SK-N-SH treated with all-trans-retinoic acid at 6 μM for 48 hours (cell line): ENCODE results near the gene RTL1.

ENCODE experiments used
- ATAC-seq: fragments of 200-7000 bp; cut with Tn5 transposase; 3 replicates; pipeline ENCODE4 v1.9.1; 2020; ENCODE audit warnings: mild to moderate bottlenecking, moderate library complexity
- BACH2 ChIP-seq: fragments of 250-450 bp; sonication (Bioruptor Pico); IDR thresholded peaks from 2 replicates; pipeline ENCODE4 v1.9.0; 2021; ENCODE audit warnings: mild to moderate bottlenecking, borderline replicate concordance
- CSDC2 ChIP-seq: fragments of 250-450 bp; sonication (Bioruptor Pico); IDR thresholded peaks from 2 replicates; pipeline ENCODE4 v1.5.0; 2020; ENCODE audit warnings: mild to moderate bottlenecking, moderate library complexity
- ESRRG ChIP-seq: fragments of 250-450 bp; sonication (Bioruptor Pico); IDR thresholded peaks from 2 replicates; pipeline ENCODE4 v1.6.1; 2021; ENCODE audit warnings: mild to moderate bottlenecking
- ISL1 ChIP-seq: fragments of 250-450 bp; sonication (Bioruptor Pico); IDR thresholded peaks from 2 replicates; pipeline ENCODE4 v2.1.2; 2022; ENCODE audit warnings: mild to moderate bottlenecking, moderate library complexity
- OSR1 ChIP-seq: fragments of 250-450 bp; sonication (Bioruptor Pico); IDR thresholded peaks from 2 replicates; pipeline ENCODE4 v1.8.0; 2022; ENCODE audit warnings: moderate library complexity, mild to moderate bottlenecking, inconsistent platforms
- PPARA ChIP-seq: fragments of 250-450 bp; sonication (Bioruptor Pico); IDR thresholded peaks from 2 replicates; pipeline ENCODE4 v1.5.0; 2020; ENCODE audit warnings: mild to moderate bottlenecking, borderline replicate concordance
- RARB ChIP-seq: fragments of 250-450 bp; sonication (Bioruptor Pico); IDR thresholded peaks from 2 replicates; pipeline ENCODE4 v1.8.0; 2021; ENCODE audit warnings: mild to moderate bottlenecking, moderate library complexity
- SNAI2 ChIP-seq: fragments of 250-450 bp; sonication (Bioruptor Pico); IDR thresholded peaks from 2 replicates; pipeline ENCODE4 v1.5.0; 2020; ENCODE audit warnings: mild to moderate bottlenecking, moderate library complexity
- TCF4 ChIP-seq: fragments of 250-450 bp; sonication (Bioruptor Pico); IDR thresholded peaks from 2 replicates; pipeline ENCODE4 v1.8.0; 2021; ENCODE audit warnings: mild to moderate bottlenecking, moderate library complexity, borderline replicate concordance
- TOX ChIP-seq: fragments of 250-450 bp; sonication (Bioruptor Pico); IDR thresholded peaks from 2 replicates; pipeline ENCODE4 v1.8.0; 2021; ENCODE audit warnings: mild to moderate bottlenecking, moderate library complexity, borderline replicate concordance
- ZC3H10 ChIP-seq: fragments of 250-450 bp; sonication (Bioruptor Pico); IDR thresholded peaks from 2 replicates; pipeline ENCODE4 v1.5.1; 2021; ENCODE audit warnings: mild to moderate bottlenecking, moderate library complexity
- ZNF565 ChIP-seq: fragments of 450-650 bp; formaldehyde crosslinking; conservative IDR thresholded peaks from 2 replicates; pipeline ENCODE4 v1.5.0; 2020; ENCODE audit warnings: low read depth, mild to moderate bottlenecking, moderate library complexity
- ZNF70 ChIP-seq: fragments of 450-650 bp; formaldehyde crosslinking; IDR thresholded peaks from 2 replicates; pipeline ENCODE4 v1.5.0; 2020; ENCODE audit warnings: mild to moderate bottlenecking, moderate library complexity
- ZNF8 ChIP-seq: fragments of 450-650 bp; formaldehyde crosslinking; IDR thresholded peaks from 2 replicates; pipeline ENCODE4 v1.5.0; 2020; ENCODE audit warnings: mild to moderate bottlenecking, moderate library complexity
- TF ChIP-seq, protein P1 (sequence below): fragments of 250-450 bp; sonication (Bioruptor Pico); IDR thresholded peaks from 2 replicates; pipeline ENCODE4 v1.5.0; 2020; ENCODE audit warnings: mild to moderate bottlenecking, moderate library complexity
- TF ChIP-seq, protein P2 (sequence below): fragments of 250-450 bp; sonication (Bioruptor Pico); IDR thresholded peaks from 2 replicates; pipeline ENCODE4 v1.5.1; 2021; ENCODE audit warnings: mild to moderate bottlenecking, moderate library complexity
- TF ChIP-seq, protein P3 (sequence below): fragments of 250-450 bp; sonication (Bioruptor Pico); IDR thresholded peaks from 2 replicates; pipeline ENCODE4 v1.5.1; 2020; ENCODE audit warnings: low read depth, mild to moderate bottlenecking, moderate library complexity
- TF ChIP-seq, protein P4 (sequence below): fragments of 250-450 bp; sonication (Bioruptor Pico); IDR thresholded peaks from 2 replicates; pipeline ENCODE4 v1.8.0; 2021; ENCODE audit warnings: low read depth, mild to moderate bottlenecking, moderate library complexity, borderline replicate concordance
- TF ChIP-seq, protein P5 (sequence below): fragments of 250-450 bp; sonication (Bioruptor Pico); IDR thresholded peaks from 2 replicates; pipeline ENCODE4 v1.8.0; 2020; ENCODE audit warnings: mild to moderate bottlenecking, moderate library complexity, borderline replicate concordance

The RTL1 gene

DNA sequence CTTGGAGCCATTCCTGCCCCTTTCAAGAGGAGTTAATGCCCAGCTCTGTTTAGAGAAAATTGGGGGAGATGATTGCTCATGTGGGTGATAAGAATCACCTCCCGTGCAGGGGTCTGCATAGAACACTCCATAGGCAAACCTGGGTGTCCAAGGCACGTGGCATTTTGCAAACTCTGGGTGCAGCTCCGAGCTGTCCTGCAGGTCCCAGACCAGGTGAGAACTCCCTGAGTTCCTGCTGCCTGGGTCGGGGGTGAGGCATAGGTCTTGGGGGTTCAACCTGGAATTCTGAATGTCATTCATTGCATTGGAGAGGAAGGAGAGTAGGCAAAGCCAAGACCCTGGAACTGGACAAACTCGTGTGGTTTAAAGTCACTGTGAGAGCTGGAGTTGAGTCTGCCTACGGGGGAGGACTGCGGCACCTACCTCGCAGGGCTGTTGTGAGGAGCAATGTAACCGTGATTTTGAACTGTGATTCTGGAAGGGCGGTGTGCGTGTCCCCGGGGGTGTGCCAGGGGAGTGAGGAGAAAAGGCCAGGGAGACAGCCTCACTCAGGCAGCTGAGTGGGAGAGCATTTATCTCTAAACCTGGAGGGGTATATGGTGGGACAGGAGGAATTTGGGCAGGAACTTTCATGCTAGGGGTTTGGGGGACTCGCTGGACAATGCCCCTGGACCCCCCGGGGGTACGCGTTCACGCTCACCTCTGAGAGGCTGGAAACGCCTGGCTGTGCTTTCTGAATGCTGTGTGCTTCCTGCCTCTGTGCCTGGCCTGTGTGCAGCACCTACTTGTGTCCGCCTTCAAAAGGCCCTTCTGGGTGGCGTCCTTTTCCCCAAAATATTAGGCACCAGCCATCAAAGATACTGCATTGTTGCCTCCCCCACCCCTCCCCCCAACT lies 47.2 kb downstream of the RTL1 start:
- no peak for ATAC-seq
- no peak for TF ChIP-seq ZNF70 (CRISPR knock-in tag)
- TF ChIP-seq, protein P1, sequence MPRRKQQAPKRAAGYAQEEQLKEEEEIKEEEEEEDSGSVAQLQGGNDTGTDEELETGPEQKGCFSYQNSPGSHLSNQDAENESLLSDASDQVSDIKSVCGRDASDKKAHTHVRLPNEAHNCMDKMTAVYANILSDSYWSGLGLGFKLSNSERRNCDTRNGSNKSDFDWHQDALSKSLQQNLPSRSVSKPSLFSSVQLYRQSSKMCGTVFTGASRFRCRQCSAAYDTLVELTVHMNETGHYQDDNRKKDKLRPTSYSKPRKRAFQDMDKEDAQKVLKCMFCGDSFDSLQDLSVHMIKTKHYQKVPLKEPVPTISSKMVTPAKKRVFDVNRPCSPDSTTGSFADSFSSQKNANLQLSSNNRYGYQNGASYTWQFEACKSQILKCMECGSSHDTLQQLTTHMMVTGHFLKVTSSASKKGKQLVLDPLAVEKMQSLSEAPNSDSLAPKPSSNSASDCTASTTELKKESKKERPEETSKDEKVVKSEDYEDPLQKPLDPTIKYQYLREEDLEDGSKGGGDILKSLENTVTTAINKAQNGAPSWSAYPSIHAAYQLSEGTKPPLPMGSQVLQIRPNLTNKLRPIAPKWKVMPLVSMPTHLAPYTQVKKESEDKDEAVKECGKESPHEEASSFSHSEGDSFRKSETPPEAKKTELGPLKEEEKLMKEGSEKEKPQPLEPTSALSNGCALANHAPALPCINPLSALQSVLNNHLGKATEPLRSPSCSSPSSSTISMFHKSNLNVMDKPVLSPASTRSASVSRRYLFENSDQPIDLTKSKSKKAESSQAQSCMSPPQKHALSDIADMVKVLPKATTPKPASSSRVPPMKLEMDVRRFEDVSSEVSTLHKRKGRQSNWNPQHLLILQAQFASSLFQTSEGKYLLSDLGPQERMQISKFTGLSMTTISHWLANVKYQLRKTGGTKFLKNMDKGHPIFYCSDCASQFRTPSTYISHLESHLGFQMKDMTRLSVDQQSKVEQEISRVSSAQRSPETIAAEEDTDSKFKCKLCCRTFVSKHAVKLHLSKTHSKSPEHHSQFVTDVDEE: no peak
- TF ChIP-seq, protein P2, sequence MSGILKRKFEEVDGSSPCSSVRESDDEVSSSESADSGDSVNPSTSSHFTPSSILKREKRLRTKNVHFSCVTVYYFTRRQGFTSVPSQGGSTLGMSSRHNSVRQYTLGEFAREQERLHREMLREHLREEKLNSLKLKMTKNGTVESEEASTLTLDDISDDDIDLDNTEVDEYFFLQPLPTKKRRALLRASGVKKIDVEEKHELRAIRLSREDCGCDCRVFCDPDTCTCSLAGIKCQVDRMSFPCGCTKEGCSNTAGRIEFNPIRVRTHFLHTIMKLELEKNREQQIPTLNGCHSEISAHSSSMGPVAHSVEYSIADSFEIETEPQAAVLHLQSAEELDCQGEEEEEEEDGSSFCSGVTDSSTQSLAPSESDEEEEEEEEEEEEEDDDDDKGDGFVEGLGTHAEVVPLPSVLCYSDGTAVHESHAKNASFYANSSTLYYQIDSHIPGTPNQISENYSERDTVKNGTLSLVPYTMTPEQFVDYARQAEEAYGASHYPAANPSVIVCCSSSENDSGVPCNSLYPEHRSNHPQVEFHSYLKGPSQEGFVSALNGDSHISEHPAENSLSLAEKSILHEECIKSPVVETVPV: no peak
- TF ChIP-seq ZC3H10 (CRISPR knock-in tag): no peak
- TF ChIP-seq ISL1 (CRISPR knock-in tag): no peak
- no peak for TF ChIP-seq ZNF565
- TF ChIP-seq, protein P3, sequence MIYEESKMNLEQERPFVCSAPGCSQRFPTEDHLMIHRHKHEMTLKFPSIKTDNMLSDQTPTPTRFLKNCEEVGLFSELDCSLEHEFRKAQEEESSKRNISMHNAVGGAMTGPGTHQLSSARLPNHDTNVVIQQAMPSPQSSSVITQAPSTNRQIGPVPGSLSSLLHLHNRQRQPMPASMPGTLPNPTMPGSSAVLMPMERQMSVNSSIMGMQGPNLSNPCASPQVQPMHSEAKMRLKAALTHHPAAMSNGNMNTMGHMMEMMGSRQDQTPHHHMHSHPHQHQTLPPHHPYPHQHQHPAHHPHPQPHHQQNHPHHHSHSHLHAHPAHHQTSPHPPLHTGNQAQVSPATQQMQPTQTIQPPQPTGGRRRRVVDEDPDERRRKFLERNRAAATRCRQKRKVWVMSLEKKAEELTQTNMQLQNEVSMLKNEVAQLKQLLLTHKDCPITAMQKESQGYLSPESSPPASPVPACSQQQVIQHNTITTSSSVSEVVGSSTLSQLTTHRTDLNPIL (CRISPR knock-in tag): no peak
- TF ChIP-seq ZNF8 (CRISPR knock-in tag): no peak

DNA sequence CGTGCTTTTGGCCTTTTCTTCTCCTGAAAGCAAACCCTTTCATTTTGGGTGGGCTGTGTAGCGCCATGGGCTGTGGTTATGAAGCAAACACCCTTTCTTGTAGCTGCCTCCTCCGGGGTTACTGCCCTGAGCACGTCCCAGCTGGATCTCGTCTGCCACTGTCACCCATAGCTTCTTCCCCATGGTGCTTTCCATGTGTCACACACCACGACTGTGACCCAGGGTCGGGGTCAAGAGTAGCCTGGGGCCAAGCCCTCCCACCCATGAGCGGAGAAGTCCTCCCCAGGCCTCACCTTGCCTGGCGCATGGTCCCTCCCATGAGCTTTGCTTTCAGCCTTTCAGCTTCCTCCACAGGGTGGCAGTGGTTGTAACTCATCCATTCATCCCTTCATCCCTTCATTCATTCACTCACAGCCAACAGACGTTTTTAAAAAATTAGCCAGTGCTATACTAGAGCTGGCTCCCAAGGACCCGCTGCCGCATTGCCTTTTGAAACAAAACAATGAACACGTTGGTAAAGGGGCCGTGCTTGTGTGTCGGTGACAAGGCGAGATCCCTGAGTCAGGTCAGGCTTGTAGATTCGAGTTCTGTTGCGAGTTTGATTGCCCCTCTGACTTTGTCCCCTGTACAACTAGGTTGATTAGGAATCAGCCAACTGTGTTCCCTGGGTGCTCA lies 48.1 kb downstream of the RTL1 start:
- TF ChIP-seq CSDC2 (no peak), ESRRG (CRISPR knock-in tag) (no peak), OSR1 (no peak)
- ATAC-seq: no peak

DNA sequence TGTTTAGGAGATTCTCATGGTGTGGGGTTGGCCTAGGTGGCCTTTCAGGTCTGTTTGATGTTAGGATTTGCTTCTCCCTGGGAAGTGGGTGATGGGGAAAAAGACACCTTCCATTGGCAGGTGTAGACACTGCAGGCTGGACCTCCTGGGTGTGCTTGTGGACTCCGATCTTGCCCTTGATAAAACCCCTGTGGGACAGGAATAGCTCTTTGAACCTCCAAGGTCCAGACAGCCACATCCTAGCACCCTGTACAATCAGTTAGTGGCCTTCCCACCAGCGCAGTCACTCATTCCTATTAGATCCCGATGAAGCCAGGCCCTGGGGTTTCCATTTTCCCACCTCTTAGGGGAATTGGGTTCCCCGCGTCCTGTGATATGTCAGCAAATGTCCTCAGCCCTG lies 49.1 kb downstream of the RTL1 start:
- TF ChIP-seq, protein P4, sequence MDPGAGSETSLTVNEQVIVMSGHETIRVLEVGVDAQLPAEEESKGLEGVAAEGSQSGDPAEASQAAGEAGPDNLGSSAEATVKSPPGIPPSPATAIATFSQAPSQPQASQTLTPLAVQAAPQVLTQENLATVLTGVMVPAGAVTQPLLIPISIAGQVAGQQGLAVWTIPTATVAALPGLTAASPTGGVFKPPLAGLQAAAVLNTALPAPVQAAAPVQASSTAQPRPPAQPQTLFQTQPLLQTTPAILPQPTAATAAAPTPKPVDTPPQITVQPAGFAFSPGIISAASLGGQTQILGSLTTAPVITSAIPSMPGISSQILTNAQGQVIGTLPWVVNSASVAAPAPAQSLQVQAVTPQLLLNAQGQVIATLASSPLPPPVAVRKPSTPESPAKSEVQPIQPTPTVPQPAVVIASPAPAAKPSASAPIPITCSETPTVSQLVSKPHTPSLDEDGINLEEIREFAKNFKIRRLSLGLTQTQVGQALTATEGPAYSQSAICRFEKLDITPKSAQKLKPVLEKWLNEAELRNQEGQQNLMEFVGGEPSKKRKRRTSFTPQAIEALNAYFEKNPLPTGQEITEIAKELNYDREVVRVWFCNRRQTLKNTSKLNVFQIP: no peak
- no peak for TF ChIP-seq CSDC2
- TF ChIP-seq, protein P5, sequence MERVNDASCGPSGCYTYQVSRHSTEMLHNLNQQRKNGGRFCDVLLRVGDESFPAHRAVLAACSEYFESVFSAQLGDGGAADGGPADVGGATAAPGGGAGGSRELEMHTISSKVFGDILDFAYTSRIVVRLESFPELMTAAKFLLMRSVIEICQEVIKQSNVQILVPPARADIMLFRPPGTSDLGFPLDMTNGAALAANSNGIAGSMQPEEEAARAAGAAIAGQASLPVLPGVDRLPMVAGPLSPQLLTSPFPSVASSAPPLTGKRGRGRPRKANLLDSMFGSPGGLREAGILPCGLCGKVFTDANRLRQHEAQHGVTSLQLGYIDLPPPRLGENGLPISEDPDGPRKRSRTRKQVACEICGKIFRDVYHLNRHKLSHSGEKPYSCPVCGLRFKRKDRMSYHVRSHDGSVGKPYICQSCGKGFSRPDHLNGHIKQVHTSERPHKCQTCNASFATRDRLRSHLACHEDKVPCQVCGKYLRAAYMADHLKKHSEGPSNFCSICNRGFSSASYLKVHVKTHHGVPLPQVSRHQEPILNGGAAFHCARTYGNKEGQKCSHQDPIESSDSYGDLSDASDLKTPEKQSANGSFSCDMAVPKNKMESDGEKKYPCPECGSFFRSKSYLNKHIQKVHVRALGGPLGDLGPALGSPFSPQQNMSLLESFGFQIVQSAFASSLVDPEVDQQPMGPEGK (CRISPR knock-in tag): no peak
- no peak for TF ChIP-seq ZC3H10 (CRISPR knock-in tag)
- no peak for ATAC-seq

DNA sequence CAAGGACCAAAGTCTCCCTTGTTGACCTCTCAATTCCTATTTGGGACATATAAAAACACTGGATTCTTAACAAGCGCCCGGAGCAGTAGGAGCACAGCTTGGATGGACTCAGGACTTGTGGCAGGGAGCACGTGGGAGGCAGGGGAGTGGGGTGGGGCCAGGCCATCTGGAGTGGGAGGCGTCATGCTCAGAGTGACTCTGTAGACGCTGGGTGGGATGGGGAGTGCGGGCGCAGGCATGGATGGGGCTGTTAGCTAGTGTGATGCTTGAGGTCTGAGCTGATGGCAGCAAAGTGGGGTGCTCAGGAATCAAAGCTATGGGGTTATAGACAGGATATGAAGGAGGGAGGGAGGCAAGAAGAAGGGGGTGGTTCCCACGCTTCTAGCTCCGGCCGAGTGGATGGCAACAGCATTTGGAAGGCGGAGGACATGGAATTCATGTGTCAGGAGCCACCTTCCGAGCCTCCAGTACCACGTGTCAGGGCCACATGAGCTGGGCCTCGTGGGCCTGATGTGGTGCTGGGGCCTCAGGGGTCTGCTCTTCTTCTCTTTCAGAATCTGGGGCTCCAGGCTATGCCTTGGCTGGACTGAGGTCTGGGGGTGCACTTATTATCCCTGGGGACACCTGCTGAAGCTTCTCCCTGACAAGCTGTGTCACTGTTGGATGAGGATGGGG lies 51.4 kb downstream of the RTL1 start:
- no peak for ATAC-seq
- TF ChIP-seq, protein P5 (CRISPR knock-in tag): no peak
- no peak for TF ChIP-seq PPARA (CRISPR knock-in tag)
- no peak for TF ChIP-seq ZNF565
- TF ChIP-seq OSR1: no peak
- no peak for TF ChIP-seq SNAI2 (CRISPR knock-in tag)
- TF ChIP-seq, protein P4: no peak
- no peak for TF ChIP-seq ZC3H10 (CRISPR knock-in tag)
- no peak for TF ChIP-seq BACH2 (CRISPR knock-in tag)
- no peak for TF ChIP-seq RARB
- TF ChIP-seq TOX (CRISPR knock-in tag): no peak
- TF ChIP-seq TCF4 (CRISPR knock-in tag): no peak
